ENCODE data around the gene ZNF488. TPM values are rescaled to one million over a fixed set of nuclear protein-coding genes. Genes with fewer than 3 reads are reported as not detected.

Gene ZNF488
- total and polyA plus RNA-seq, 8 donors: 0.38 to 3.1 (median 2.0) TPM

DNA sequence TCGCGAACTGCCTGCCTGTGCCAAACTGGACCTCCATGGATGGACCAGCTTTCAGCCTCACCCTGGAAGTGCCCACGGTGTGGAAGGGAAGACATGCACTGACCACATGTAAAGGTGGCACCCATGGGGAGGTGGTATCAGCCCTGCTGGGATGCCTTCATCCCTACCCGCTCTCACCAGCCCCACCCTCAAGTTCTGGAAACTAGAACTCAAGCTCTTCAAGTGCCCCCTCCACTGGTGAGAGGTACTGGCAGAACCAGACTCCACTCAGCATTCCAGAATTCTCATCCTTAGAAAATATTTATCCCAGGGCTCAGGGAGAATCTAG, 5.9 kb downstream of the ZNF488 start:
- Histone ChIP-seq H3K9me3 (no peaks in the 10 kb centered on the region), H3K4me3 (no peak overlapping the region), H3K27ac (no peak overlapping the region), H3K36me3 (no peaks in the 10 kb centered on the region), H3K4me1 (no peaks in the 10 kb centered on the region), H3K27me3 (peaks cover 4 to 30% of the 10 kb centered on the region in 2 donors)
- intact Hi-C loops (cut with DNase I): no loop called here
- ATAC-seq: peak; percentile 37
- DNase-seq: no peak
- TF ChIP-seq, protein P1, sequence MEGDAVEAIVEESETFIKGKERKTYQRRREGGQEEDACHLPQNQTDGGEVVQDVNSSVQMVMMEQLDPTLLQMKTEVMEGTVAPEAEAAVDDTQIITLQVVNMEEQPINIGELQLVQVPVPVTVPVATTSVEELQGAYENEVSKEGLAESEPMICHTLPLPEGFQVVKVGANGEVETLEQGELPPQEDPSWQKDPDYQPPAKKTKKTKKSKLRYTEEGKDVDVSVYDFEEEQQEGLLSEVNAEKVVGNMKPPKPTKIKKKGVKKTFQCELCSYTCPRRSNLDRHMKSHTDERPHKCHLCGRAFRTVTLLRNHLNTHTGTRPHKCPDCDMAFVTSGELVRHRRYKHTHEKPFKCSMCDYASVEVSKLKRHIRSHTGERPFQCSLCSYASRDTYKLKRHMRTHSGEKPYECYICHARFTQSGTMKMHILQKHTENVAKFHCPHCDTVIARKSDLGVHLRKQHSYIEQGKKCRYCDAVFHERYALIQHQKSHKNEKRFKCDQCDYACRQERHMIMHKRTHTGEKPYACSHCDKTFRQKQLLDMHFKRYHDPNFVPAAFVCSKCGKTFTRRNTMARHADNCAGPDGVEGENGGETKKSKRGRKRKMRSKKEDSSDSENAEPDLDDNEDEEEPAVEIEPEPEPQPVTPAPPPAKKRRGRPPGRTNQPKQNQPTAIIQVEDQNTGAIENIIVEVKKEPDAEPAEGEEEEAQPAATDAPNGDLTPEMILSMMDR (IDR thresholded peaks at IDR 0.05): no peak

DNA sequence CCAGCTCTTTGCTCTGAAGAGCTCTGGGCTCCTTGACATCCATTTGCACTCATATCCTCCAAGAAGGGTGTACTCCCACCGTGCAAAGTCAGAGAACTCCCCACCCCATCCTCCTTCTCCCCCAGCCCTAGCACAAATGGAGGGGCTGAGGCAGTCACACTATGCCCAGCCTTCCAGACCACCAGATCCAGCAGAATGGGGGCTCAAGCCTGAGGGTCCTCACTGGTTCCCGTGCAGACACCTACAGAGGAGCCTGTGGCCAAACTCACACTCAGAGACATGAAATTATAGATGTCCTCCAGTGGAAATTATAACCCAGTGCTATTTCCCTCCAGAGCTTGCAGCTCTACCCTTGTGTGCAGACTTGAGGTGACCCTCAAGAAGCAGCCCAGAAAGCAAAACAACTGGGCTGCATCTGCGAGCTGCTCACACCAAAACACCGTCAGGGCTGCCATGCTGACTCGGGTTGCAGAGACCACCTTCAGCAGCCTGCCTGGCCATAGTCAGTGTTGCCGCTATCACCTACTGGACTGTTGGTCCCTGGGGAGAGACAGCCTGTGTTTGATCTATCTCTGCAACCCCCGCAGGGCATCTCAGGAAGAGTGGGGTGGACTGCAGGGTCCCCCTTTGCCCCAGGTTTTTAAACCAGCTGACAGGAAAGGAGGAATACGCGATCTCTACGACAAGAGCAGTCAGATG, 7.4 kb downstream of the ZNF488 start:
- TF ChIP-seq, protein P1 (IDR thresholded peaks at IDR 0.05): no peak
- no peak for DNase-seq
- no peak overlapping the region for H3K27ac ChIP-seq
- intact Hi-C loops (cut with DNase I): no loop called here
- ATAC-seq: no peak
- H3K4me3 ChIP-seq: no peak overlapping the region
- no peaks in the 10 kb centered on the region for H3K9me3 ChIP-seq
- no peaks in the 10 kb centered on the region for H3K36me3 ChIP-seq
- peaks cover 0 to 23% of the 10 kb centered on the region in 2 donors for H3K27me3 ChIP-seq
- H3K4me1 ChIP-seq: no peaks in the 10 kb centered on the region

DNA sequence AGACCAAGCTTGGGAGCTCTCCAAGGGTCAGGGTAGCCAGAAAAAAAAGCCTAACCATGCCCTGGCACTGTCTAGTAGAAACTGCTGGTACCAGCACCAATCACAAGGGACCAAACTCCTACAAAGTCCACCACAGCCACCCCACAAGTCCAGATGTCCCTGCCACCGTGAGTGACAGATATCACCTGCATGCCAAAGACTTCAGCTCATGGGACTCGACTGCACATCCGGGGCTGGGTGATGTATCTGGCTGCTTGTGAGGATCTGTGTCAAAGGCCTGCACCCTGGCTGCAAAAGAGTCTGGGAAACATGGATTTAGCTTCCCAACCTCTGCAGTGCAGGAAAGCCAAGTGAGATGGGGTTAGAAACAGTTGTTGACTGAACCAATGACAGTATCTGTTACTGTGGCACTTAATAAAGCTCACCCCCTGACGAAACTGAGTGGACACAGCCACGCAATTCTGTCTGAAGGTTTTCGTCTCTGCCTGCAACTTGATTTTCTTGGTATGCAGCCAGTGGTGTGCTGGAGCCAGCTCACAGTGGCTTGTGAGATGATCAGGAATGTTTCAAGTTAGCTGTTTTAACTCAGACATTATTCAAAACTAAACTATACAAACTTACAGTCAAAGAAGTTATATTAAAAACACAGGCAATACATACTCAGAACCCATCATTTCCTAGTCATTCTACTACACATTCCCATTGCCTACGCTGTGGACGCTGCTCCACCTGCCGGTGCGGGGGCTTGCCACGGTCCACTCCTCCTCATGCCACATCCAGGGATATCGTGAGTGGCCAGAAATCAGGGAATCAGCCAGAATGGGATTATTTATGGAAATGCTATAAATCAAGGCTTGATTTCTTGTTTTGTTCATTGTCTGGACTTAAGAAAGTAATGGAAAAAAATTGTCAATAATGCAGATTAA, 9.2 kb downstream of the ZNF488 start:
- TF ChIP-seq, protein P1 (IDR thresholded peaks at IDR 0.05): no peak
- intact Hi-C loops (cut with DNase I): no loop called here
- Histone ChIP-seq H3K9me3 (no peaks in the 10 kb centered on the region), H3K36me3 (no peaks in the 10 kb centered on the region), H3K27ac (no peak overlapping the region), H3K4me3 (no peak overlapping the region), H3K27me3 (peaks cover 0 to 23% of the 10 kb centered on the region in 2 donors), H3K4me1 (no peaks in the 10 kb centered on the region)
- no peak for ATAC-seq
- DNase-seq: peak in 2 of 4 donors; percentile 63 to 78

DNA sequence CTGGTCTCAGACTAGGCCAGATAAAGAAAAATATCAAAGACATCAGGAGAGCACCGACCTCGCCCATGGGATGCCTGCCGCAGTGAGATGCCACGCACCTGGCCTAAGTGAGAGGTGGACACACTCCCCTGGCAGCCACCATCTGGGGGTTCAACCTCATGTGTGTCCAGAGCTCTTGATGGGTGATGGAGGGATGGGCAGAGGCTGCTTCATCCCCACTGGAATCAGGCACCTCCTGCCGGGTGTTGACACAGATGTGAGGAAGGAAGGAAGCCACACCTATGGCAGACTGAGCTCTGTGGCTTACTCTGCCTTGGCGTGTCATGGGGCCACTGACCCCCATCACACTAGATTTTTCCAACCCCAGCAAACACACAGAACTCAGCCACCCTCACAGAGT, 11.4 kb downstream of the ZNF488 start:
- Histone ChIP-seq H3K4me3 (no peak overlapping the region), H3K4me1 (no peaks in the 10 kb centered on the region), H3K27me3 (peaks cover 0 to 18% of the 10 kb centered on the region in 2 donors), H3K36me3 (no peaks in the 10 kb centered on the region), H3K9me3 (no peaks in the 10 kb centered on the region), H3K27ac (no peak overlapping the region)
- intact Hi-C loops (cut with DNase I): no loop called here
- DNase-seq: no peak
- TF ChIP-seq, protein P1 (IDR thresholded peaks at IDR 0.05): no peak
- ATAC-seq: no peak

All from left lung (tissue), 10 donors.